GM19438 (cell line): ENCODE measurements around the gene ADGRB3.
"Not testable (repeated sequence)": the region's sequence is repeated elsewhere in the genome, so short reads cannot be mapped to it uniquely, and the experiment has no call there.

Source experiments
- ATAC-seq: cut with Tn5 transposase; IDR thresholded peaks from one replicate; pipeline ENCODE4 v1.9.1; 2021; ENCODE audit warnings: low read depth; ENCODE audit not compliant: unreplicated experiment

ADGRB3 gene

DNA sequence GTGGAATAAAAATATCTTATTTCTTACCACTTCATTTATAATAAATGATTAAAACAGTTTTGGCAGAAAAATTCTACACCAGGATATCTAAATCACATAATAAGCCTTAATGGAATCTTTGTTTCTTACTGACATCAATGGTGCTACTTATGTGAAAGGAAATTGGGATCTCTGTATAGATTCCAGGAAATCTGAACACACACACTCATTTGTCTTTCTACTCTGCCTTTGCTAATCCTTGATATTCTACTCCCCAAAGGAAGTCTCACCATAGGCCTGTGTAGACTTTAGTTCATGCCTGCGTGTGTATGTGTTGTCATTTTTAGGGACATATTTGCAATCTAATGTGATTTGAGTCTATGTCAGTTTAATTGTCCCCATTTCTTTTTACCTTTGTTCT lies 7.9 kb downstream of the ADGRB3 start:
- ATAC-seq: no peak

- ATAC-seq: no peak
These were observed 14.6 kb downstream of the ADGRB3 start for GRCh38 chr6:68649669-68650068.

DNA sequence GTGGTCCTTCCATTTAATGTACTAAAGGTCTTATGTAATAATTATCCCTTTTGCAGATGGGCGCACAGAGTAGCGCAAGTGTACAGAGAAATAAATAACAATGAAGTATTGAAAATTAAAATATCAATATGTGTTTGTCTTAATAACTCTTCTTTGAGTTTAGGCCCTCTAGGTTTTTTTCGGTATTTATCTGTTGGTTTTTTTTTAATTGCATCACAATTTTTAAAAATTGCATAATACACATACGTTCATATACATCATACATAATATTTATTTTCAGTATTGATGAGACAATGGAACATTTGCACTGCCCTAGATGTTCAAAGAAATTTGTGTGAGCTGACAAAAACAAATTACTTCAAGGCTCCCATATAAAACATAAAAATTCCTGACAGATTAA lies 15.1 kb downstream of the ADGRB3 start:
- ATAC-seq: no peak

- ATAC-seq: no peak
These were observed 16.2 kb downstream of the ADGRB3 start for GRCh38 chr6:68651011-68651985.

DNA sequence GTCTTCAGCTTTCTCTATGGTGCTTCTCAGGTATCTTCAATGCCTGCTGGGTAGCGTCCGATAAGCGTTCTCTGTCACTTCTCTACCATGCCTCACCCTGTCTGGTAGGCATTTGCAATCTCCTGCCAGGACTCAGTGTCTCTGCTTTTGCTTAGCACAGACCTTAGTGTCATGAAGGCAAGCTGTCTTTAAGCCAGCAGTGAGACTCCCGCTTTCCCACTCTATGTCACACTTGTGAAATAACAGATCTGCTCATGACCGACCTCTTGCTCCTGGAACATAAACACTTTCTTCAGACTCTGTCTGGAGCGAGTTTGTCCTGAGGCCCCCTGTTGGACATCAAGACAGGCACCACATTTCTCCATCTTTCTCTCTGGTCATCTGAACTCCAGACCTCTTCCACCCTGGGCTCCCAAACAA lies 17.0 kb downstream of the ADGRB3 start:
- ATAC-seq: no peak

GRCh38 chr6:68653074-68653705 lies 18.1 kb downstream of the ADGRB3 start:
- ATAC-seq: no peak

GRCh38 chr6:68653706-68654089 lies 18.6 kb downstream of the ADGRB3 start:
- ATAC-seq: no peak

- ATAC-seq: no peak
These were observed 19.1 kb downstream of the ADGRB3 start for GRCh38 chr6:68654134-68654533.

DNA sequence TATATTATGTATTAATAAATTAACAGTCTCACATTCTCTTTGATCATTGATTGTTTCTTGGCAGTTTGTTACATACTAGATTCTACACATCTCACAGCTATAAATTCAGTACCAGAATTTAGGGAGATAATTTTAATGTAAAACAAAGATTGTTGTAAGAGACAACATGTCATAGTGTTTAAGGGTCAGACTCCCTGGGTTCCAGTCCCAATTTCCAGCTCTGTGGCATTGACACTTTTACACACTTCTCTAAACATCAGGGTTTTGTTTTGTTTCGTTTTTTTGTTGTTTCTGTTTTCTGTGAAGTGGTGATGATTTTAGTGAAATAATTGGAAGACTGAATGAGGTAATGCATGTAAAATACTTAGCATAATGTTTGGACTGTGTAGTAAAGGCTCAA lies 19.9 kb downstream of the ADGRB3 start:
- no peak for ATAC-seq

GRCh38 chr6:68657374-68658139 lies 22.5 kb downstream of the ADGRB3 start:
- no peak for ATAC-seq

- ATAC-seq: no peak
These were observed 23.3 kb downstream of the ADGRB3 start for GRCh38 chr6:68658338-68658737.

DNA sequence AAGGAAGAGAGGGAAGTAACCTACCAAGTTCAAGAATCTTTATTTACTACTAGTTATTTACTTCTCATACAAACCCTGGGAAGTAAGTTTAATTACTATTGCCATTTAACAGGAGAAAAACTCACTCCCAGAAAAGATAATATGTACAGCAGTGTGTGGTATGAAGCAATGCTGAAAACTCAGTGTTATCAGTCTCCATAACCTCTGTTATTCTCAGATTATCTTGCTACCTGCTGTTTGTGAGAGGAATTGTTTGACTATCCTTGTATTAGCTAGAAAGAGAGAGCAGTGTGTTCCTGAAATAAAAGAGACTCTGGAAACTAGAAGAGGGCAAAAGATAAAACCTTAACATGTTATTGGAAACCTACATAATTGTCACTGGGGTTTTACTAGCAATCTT lies 38.2 kb downstream of the ADGRB3 start:
- ATAC-seq: no peak

GRCh38 chr6:68675548-68675947 lies 40.5 kb downstream of the ADGRB3 start:
- ATAC-seq: no peak

GRCh38 chr6:68676094-68676493 lies 41.0 kb downstream of the ADGRB3 start:
- ATAC-seq: not testable (repeated sequence)

- ATAC-seq: no peak
These were observed 42.0 kb downstream of the ADGRB3 start for GRCh38 chr6:68677058-68677457.

DNA sequence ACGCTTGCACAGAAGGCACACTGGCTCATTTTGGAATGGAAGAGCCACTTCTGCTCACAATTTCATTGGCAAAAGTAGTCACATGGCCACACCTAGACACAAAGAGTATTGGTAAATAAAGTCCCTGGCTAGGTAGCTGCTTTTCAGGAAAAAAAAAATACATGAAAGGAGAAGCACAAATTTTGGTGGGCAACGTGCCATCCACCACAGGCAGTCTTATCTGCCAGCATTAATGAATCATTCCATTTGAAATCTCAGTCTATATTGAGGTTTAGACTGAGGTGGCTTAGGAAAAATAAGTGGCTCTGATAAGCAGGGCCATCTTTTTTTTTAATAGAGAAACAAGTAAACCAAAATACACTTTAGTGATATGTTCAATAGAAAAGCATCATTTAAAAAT lies 44.3 kb downstream of the ADGRB3 start:
- ATAC-seq: no peak

DNA sequence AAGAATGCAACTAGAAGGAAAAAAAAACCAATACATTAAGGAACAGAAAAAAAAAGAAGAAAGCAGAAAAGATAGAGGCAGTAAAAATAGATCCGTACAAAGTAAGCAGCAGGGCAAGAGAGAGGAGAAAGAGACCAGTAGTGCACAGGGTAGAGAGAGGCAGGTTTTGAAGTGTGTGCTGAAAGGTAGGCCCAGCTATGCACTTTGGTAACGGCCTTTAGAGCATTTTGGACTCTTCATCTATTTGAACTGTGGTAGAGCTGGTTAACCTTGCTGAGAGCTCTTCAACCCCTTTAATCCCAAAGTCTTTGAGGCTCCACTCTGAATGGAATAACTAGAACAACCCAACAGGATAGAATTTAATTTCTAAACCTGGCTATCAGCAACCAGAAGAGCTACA lies 45.2 kb downstream of the ADGRB3 start:
- ATAC-seq: no peak

DNA sequence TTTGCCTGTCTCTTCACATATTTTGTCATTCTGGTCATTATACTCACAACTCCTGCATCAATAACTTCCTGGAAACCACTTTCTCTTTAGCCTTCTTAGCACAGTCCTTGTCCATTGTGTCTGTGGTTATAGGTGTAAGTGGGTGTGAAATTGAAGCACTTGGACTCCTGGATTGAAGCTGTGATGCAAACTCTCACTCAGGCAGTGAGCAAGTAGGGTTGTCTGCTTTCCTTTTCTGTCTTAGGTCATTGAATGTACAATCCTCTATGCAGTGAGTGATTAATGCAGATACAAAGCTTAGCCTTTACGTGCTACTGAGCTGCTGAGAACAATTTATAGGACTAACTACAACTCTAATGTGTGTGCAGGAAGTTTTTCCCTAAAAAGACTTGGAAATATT lies 54.8 kb downstream of the ADGRB3 start:
- ATAC-seq: no peak

GRCh38 chr6:68691120-68691519 lies 56.0 kb downstream of the ADGRB3 start:
- no peak for ATAC-seq

DNA sequence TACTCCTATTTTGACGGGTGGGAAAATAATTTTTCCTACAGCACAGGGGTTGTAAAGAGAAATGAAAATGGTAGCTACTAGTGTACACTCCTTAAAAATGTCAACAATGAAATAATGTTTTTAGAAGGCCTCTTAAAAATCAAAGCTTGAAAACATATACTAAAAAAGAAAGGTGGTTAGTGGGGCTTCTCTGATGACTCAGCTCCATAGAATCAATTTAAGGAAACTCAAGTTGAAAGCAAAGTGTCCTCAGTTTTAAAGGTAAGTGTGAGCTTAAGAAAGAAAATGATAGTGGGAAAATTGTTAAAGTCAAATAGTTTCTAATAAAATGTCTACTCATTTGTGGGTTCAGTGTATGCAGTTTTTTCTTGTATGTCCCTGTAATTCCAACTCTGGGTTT lies 58.2 kb downstream of the ADGRB3 start:
- ATAC-seq: no peak

GRCh38 chr6:68695403-68695802 lies 60.3 kb downstream of the ADGRB3 start:
- no peak for ATAC-seq
